ENCODE measurements around the gene PTPRU. TPM values are rescaled to one million over a fixed set of nuclear protein-coding genes. Genes with fewer than 3 reads are reported as not detected.

Gene PTPRU
- total and polyA plus RNA-seq, 2 of the 8 experiments (the other 6 are each of a cell fraction or from before 2014, with no cell fraction given): 33.8 to 41.8 TPM

DNA sequence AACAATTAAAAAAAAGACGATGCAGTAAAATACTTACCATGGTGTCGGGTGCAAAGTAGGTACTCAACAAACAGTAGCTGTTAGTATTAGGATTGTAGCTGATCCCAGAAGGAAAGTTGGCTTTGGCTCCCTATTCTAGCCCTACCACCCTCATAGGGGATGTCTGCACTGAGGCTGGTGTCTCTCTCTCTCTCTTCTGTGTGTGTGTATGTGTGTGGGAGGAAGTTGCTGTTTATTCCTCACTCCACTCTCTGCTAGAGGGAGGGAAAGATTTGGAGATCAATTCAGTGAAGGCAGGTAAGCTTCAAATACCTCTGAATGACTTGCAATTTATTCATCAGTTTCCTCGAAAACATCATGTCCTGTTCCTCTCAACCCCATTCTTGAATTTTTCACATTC, 124.4 kb downstream of the PTPRU start:
- Histone ChIP-seq H3K14ac (ENCODE audit: insufficient read length) (no peak overlapping the region), H2BK20ac (ENCODE audit: low read length) (no peak overlapping the region), H3K79me1 (ENCODE audit: low read depth, low read length) (no peaks in the 10 kb centered on the region), H3K9ac (replicated peaks in 1 of 4; ENCODE audit: extremely low read depth in 1 of 4, low read depth in 3 of 4, low read length in 3 of 4) (no peak overlapping the region), H4K20me1 (replicated peaks in 1 of 2; ENCODE audit: control insufficient read depth in 1 of 2, insufficient read depth in 2 of 2, low read length in 2 of 2) (no peaks in the 10 kb centered on the region), H3K23me2 (ENCODE audit: low read depth, low read length) (no peaks in the 10 kb centered on the region), H2AK5ac (ENCODE audit: low read depth, low read length) (no peak overlapping the region), H2AFZ (ENCODE audit: low read length) (no peak overlapping the region), H3K27me3 (replicated peaks in 1 of 4; ENCODE audit: control insufficient read depth in 3 of 4, extremely low read depth in 1 of 4, insufficient read depth in 3 of 4, low read length in 3 of 4) (no peaks in the 10 kb centered on the region), H2BK5ac (ENCODE audit: low read depth, low read length) (no peak overlapping the region), H4K5ac (ENCODE audit: insufficient read length, low read depth, low read length) (no peak overlapping the region), H3K23ac (ENCODE audit: insufficient read length) (no peak overlapping the region), H2BK120ac (replicated peaks; ENCODE audit: low read depth, low read length) (no peak overlapping the region), H3K18ac (ENCODE audit: extremely low read depth, low read length) (no peak overlapping the region), H3K4me3 (ENCODE audit: extremely low read depth in 1 of 4, insufficient read depth in 2 of 4, low read depth in 3 of 4, low read length in 4 of 4) (no peak overlapping the region), H3K4me2 (ENCODE audit: insufficient read depth in 1 of 2, low read depth in 2 of 2, low read length in 2 of 2) (no peak overlapping the region), H4K8ac (ENCODE audit: extremely low read depth, insufficient read depth, low read length) (no peak overlapping the region), H3K36me3 (ENCODE audit: control insufficient read depth in 2 of 4, insufficient read depth in 4 of 4, low read length in 3 of 4) (no peaks in the 10 kb centered on the region), H2BK15ac (ENCODE audit: low read length) (0 out of 2 replicates have a peak overlapping the region, but pooled peaks have one; percentile 9), H3K79me2 (ENCODE audit: control insufficient read depth in 1 of 2, insufficient read depth in 2 of 2, low read length in 2 of 2) (no peaks in the 10 kb centered on the region), H3K4me1 (replicated peaks in 1 of 4; ENCODE audit: control insufficient read depth in 3 of 4, insufficient read depth in 4 of 4, low read length in 3 of 4) (peaks cover 0 to 3% (median 1%) of the 10 kb centered on the region in 4 experiments; a peak in 2 of 7 replicates), H3K27ac (ENCODE audit: low read depth, low read length) (no peak overlapping the region), H2BK12ac (ENCODE audit: low read depth, low read length) (no peak overlapping the region), H4K91ac (replicated peaks; ENCODE audit: insufficient read length, low read length) (no peak overlapping the region), H3K56ac (replicated peaks; ENCODE audit: insufficient read length, low read depth, low read length) (no peak overlapping the region), H3K9me3 (ENCODE audit: insufficient read depth in 2 of 2, low read depth in 1 of 2, low read length in 1 of 2) (no peaks in the 10 kb centered on the region), H3K4ac (replicated peaks; ENCODE audit: insufficient read length, low read depth, low read length) (no peak overlapping the region)
- ChIA-PET CTCF (ENCODE audit: partially characterized antibody) (interaction anchor here (0.9 to 1.6 kb wide), 7 partner anchors 10 to 362 kb away, joined by 3 to 6 read pairs (median 3); no protein-coding TSS in a partner anchor), POLR2A (ENCODE audit: partially characterized antibody) (no interaction called here)
- FAIRE-seq (no peak), DNase-seq (ENCODE audit: low read depth in 1 of 2, low spot score in 2 of 2) (no peak)
- 94% methylated on average over 3 of the region's 3 CpGs; no CpG with 5 or more reads in 1 of the 2 experiments for WGBS, 2 experiments (ENCODE audit: extremely low coverage in 1 of 2, insufficient coverage in 1 of 2, insufficient read length in 1 of 2, insufficient replicate concordance in 2 of 2, low coverage in 1 of 2, low lambda C conversion rate in 2 of 2, missing lambda C conversion rate in 1 of 2)
- TF ChIP-seq YY1 (IDR thresholded peaks at IDR 0.05; ENCODE audit: low read depth, low read length): no peak

Data from H1 (cell line).